ENCODE data around the gene FLRT2.

Gene FLRT2

GRCh38 chr14:85539510-85539909 is 9.6 kb downstream of the FLRT2 start:
- no peak for TF ChIP-seq EZH2phosphoT487 (IDR thresholded peaks at IDR 0.05; ENCODE audit: borderline replicate concordance, low read length)
- no peak for TF ChIP-seq CTCF (IDR thresholded peaks at IDR 0.05; ENCODE audit: low read depth, low read length, poor library complexity, severe bottlenecking)
- H4K20me1 ChIP-seq (ENCODE audit: control insufficient read depth, insufficient read depth, low read depth, low read length), result no peaks in the 10 kb centered on the region

GRCh38 chr14:85542623-85543022 is 12.7 kb downstream of the FLRT2 start:
- no peaks in the 10 kb centered on the region; the same call in 1 of the 2 replicates for H3K9me3 ChIP-seq (ENCODE audit: control insufficient read depth, insufficient read depth, low read length)
- H3K4me2 ChIP-seq (ENCODE audit: low read length), result no peak overlapping the region
- no peak overlapping the region for H3K4me3 ChIP-seq (ENCODE audit: low read length)
- no peaks in the 10 kb centered on the region for H3K4me1 ChIP-seq (ENCODE audit: control insufficient read depth, low read length)
- no peaks in the 10 kb centered on the region for H3K79me2 ChIP-seq (ENCODE audit: control insufficient read depth, low read length)
- no peak overlapping the region for H3K27ac ChIP-seq (ENCODE audit: low read depth, low read length)
- TF ChIP-seq EZH2phosphoT487 (IDR thresholded peaks at IDR 0.05; ENCODE audit: borderline replicate concordance, low read length), result no peak
- TF ChIP-seq CTCF (IDR thresholded peaks at IDR 0.05; ENCODE audit: low read depth, low read length, poor library complexity, severe bottlenecking), result no peak
- no peaks in the 10 kb centered on the region for H3K9me2 ChIP-seq (replicated peaks; ENCODE audit: control insufficient read depth, low read length)
- H3K27me3 ChIP-seq (ENCODE audit: control insufficient read depth, low read length), result no peaks in the 10 kb centered on the region
- H3F3A ChIP-seq (ENCODE audit: control insufficient read depth, insufficient read depth), result no peaks in the 10 kb centered on the region
- H3K36me3 ChIP-seq (ENCODE audit: control insufficient read depth, low read length), result no peaks in the 10 kb centered on the region
- no peaks in the 10 kb centered on the region for H4K20me1 ChIP-seq (ENCODE audit: control insufficient read depth, insufficient read depth, low read depth, low read length)

More at GRCh38 chr14:85539510-85539909, 9.6 kb downstream of the FLRT2 start:
- Histone ChIP-seq H3K4me2 (ENCODE audit: low read length) (no peak overlapping the region), H3K27ac (ENCODE audit: low read depth, low read length) (no peak overlapping the region), H3F3A (ENCODE audit: control insufficient read depth, insufficient read depth) (no peaks in the 10 kb centered on the region), H3K9me2 (replicated peaks; ENCODE audit: control insufficient read depth, low read length) (no peaks in the 10 kb centered on the region), H3K36me3 (ENCODE audit: control insufficient read depth, low read length) (no peaks in the 10 kb centered on the region), H3K79me2 (ENCODE audit: control insufficient read depth, low read length) (no peaks in the 10 kb centered on the region), H3K4me3 (ENCODE audit: low read length) (no peak overlapping the region), H3K27me3 (ENCODE audit: control insufficient read depth, low read length) (no peaks in the 10 kb centered on the region), H3K9me3 (ENCODE audit: control insufficient read depth, insufficient read depth, low read length) (no peaks in the 10 kb centered on the region; the same call in 1 of the 2 replicates), H3K4me1 (ENCODE audit: control insufficient read depth, low read length) (no peaks in the 10 kb centered on the region)

- no peak overlapping the region for H3K4me3 ChIP-seq (ENCODE audit: low read length)
- no peaks in the 10 kb centered on the region for H4K20me1 ChIP-seq (ENCODE audit: control insufficient read depth, insufficient read depth, low read depth, low read length)
- no peak for TF ChIP-seq CTCF (IDR thresholded peaks at IDR 0.05; ENCODE audit: low read depth, low read length, poor library complexity, severe bottlenecking)
- TF ChIP-seq EZH2phosphoT487 (IDR thresholded peaks at IDR 0.05; ENCODE audit: borderline replicate concordance, low read length), result no peak
- H3K36me3 ChIP-seq (ENCODE audit: control insufficient read depth, low read length), result no peaks in the 10 kb centered on the region
- H3K27me3 ChIP-seq (ENCODE audit: control insufficient read depth, low read length), result no peaks in the 10 kb centered on the region
- H3K4me1 ChIP-seq (ENCODE audit: control insufficient read depth, low read length), result no peaks in the 10 kb centered on the region
- no peaks in the 10 kb centered on the region for H3K79me2 ChIP-seq (ENCODE audit: control insufficient read depth, low read length)
- no peaks in the 10 kb centered on the region for H3K9me2 ChIP-seq (replicated peaks; ENCODE audit: control insufficient read depth, low read length)
- H3K9me3 ChIP-seq (ENCODE audit: control insufficient read depth, insufficient read depth, low read length), result peaks cover 3% of the 10 kb centered on the region; the same call in 1 of the 2 replicates
- H3F3A ChIP-seq (ENCODE audit: control insufficient read depth, insufficient read depth), result no peaks in the 10 kb centered on the region
- no peak overlapping the region for H3K27ac ChIP-seq (ENCODE audit: low read depth, low read length)
- no peak overlapping the region for H3K4me2 ChIP-seq (ENCODE audit: low read length)
These were observed 15.8 kb downstream of the FLRT2 start for GRCh38 chr14:85545738-85546137.

Measured in DOHH2 (cell line).